HG03575 (cell line): ENCODE data around the gene PCDHGB1.
"Not testable (repeated sequence)": the region's sequence is repeated elsewhere in the genome, so short reads cannot be mapped to it uniquely, and the experiment has no call there.

Source experiments
- ATAC-seq: cut with Tn5 transposase; IDR thresholded peaks from one replicate; pipeline ENCODE4 v1.9.1; 2021; ENCODE audit not compliant: unreplicated experiment, insufficient number of reproducible peaks, low FRiP score; ENCODE audit errors: extremely low read depth

The PCDHGB1 gene

GRCh38 chr5:141374627-141375026 is 24.7 kb downstream of the PCDHGB1 start:
- ATAC-seq: no peak

GRCh38 chr5:141375444-141376155 is 25.7 kb downstream of the PCDHGB1 start:
- not testable (repeated sequence) for ATAC-seq

- ATAC-seq: no peak
Measured at GRCh38 chr5:141382469-141383294, 32.8 kb downstream of the PCDHGB1 start, which contains the start of gene PCDHGA7. Gene PCDHGA7, plus strand, starts transcription at chr5:141382742. Its CDS starts 158 bp downstream, at chr5:141382900.

GRCh38 chr5:141383345-141383744 is 33.4 kb downstream of the PCDHGB1 start:
- no peak for ATAC-seq

GRCh38 chr5:141384471-141385267 is 34.8 kb downstream of the PCDHGB1 start:
- ATAC-seq: no peak

- ATAC-seq: not testable (repeated sequence)
Measured at GRCh38 chr5:141387557-141388311, 37.8 kb downstream of the PCDHGB1 start, which contains the start of gene PCDHGB4. Gene PCDHGB4, plus strand, starts transcription at chr5:141387698. Its CDS starts 187 bp downstream, at chr5:141387885.

- no peak for ATAC-seq
Measured at GRCh38 chr5:141388661-141389060, 38.8 kb downstream of the PCDHGB1 start.

GRCh38 chr5:141389153-141390042 is 39.5 kb downstream of the PCDHGB1 start:
- no peak for ATAC-seq

GRCh38 chr5:141392429-141393198 is 42.7 kb downstream of the PCDHGB1 start, which contains the start of gene PCDHGA8:
Gene PCDHGA8, plus strand, starts transcription at chr5:141392633. Its CDS starts 181 bp downstream, at chr5:141392814.
- no peak for ATAC-seq

- no peak for ATAC-seq
Measured at GRCh38 chr5:141393267-141393666, 43.4 kb downstream of the PCDHGB1 start.

- ATAC-seq: not testable (repeated sequence)
Measured at GRCh38 chr5:141394401-141395187, 44.7 kb downstream of the PCDHGB1 start.

- ATAC-seq: peak; percentile 92
Measured at GRCh38 chr5:141397756-141398551, 48.1 kb downstream of the PCDHGB1 start, which contains the start of gene PCDHGB5. Gene PCDHGB5, plus strand, starts transcription at chr5:141397947. Its CDS starts 181 bp downstream, at chr5:141398128.

- no peak for ATAC-seq
Measured at GRCh38 chr5:141398608-141399007, 48.7 kb downstream of the PCDHGB1 start.

GRCh38 chr5:141399555-141400258 is 49.8 kb downstream of the PCDHGB1 start:
- no peak for ATAC-seq
